GM21526 (cell line): ENCODE results near the gene LCN12.

ENCODE experiments used
- ATAC-seq: cut with Tn5 transposase; IDR thresholded peaks from one replicate; pipeline ENCODE4 v1.9.1; 2021; ENCODE audit warnings: moderate library complexity; ENCODE audit not compliant: unreplicated experiment, low FRiP score

The LCN12 gene

DNA sequence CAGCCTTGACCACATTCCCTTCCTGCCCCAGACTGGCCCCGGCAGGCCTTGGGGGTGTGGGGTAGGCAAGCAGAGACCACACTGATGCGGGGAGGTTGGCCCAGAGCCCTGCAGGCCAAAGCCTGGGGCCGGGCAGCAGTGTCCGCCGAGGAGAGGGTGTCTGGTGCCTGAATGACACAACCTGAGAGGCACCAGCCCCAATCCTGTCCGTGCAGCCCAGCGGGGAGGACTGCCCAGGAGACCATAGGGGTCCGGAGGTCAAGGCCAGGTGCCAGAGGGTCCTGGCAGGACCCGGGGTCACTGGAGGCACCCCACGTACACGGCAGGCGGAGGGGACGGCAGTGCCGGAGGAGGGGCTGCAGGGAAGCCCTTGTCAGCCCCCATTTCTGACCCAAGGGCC is 19.7 kb downstream of the LCN12 start:
- no peak for ATAC-seq

DNA sequence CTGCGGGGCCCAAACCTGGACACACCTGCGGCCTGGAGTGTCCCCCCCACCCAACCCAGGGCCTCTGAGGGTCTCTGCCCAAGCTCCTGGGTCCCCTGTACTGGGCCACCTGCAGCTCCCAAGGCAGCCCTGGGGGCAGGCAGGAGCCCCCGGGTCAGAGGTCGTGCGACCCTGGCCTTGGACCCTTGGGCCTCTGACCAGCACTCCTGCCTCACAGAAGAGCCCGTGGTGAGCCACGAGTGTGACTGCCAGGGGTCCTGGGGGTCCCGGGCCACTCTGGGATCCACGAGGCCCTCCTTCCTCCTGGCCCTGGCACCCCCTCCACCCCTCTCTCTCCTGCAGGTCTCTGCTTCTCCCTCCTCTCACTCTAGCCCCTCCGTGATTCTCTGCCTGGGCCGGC is 20.3 kb downstream of the LCN12 start:
- no peak for ATAC-seq

DNA sequence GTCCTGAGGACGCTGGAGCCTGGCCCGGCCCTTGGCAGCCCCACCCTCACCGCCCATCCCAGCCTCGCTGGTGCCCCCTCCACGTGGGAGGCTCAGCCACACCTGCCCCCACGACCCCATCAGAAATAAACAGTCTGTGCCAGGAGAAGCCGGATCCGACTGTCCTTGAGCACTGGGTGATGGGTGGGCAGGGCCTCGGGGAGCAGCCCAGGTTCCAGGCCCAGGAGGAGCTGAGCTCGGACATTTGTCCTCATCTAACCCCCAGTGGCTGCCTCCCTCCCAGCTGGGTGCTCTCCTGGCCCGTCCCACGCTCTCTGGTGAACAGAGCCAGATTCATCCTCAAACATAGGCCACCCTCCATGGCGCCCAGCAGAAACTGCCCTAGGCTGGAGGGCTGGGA is 20.7 kb downstream of the LCN12 start:
- no peak for ATAC-seq

DNA sequence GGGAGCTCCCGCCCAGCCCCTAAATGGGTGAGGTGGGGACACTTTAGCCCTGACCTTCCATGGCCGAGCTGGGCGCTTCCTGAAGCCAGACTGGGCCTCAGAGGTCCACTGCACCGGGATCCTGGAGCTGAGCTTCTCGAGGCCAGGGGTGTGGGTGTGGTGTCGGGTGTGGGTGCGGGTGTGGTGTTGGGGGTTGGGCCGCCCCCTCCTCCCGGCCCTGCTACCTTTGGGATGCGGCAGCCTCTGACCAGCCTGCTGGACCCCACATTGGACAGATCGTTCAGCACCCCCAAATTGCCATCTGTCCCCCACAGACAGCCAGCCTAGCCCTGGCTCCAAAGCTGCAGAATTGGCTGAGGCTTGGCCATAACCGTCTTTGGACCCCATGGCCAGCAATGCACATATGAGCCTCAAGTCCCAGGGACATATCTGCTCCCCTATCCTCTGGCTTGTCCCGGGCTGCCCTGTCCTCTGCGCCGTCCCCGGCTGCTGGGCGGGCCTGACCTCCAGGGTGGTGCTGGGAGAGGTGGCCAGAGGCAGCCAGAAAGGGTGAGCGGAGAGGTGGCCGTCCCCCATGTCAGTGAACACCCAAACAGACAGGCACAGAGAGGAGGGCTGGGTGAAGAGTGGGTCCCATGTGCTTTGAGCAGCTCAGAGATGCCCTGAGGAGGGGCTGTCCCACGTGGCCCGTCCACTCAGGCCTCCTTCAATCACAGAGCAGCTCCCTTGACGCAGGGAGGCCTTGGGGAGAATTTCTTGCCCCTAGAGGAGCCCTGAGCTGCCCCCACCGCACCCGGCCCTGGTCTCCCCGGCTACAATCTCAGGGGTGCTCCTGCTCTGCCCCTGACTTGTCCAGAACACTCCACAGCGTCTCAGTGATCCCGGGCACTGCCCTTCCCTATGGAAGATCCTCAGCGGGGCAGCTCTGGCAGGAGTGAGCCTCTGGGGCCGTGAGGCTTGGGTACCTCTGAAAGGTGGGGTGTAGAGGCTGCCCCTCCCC is 21.8 kb downstream of the LCN12 start:
- ATAC-seq = no peak

DNA sequence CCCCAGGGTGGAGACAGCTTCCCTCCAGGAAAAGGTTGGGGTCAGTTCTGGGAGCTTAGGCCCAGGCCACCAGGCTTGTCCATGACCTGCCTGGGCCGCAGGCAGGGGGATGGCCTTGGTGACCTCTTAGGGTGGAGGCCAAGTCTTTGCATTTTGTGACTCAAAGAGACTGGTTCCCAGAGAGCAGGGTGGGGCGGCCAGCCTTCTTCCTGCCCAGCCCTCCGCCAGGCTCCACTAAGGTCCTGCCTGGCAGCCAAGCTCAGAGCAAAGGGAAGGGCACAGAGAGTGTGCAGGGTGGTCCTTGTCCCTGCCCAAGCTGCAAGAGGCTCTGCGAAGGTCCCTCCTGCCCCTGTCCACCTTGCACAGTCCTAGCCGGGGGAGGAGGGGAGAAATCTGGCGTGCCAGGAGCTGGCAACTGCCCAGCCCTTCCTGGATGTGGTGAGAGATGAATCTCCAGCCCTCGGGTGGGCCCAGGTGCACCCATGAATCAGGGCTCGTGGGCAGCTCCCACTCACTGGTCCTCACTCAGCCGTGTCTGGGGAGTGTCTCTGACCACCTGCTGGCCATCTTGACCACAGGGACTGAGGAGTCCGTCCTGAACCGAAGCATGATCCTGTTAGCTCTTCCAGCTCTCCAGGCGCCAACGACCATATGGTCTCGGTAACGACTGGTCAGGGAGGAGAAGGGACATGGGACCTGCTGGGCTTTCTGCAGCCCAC is 22.9 kb downstream of the LCN12 start:
- ATAC-seq = no peak

DNA sequence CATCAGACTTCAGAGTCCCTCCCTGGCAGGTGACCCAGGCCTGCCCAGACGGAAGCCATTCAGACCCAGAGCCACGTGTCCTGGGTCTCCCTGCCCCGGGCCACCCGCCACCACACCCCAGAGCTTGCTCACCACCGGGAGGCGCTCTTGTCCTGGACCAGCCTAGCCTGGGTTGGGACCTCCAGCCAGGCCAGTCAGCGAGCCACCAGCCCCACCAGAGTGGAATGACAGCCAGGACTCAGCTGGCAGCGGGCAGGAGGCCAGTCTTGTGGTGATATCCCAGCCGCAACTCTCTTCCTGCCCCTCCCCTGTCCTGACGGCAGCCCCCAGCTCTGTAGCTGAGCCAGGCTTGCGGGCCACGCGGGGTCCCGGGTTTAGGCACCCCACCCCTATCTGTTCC is 23.6 kb downstream of the LCN12 start:
- no peak for ATAC-seq

DNA sequence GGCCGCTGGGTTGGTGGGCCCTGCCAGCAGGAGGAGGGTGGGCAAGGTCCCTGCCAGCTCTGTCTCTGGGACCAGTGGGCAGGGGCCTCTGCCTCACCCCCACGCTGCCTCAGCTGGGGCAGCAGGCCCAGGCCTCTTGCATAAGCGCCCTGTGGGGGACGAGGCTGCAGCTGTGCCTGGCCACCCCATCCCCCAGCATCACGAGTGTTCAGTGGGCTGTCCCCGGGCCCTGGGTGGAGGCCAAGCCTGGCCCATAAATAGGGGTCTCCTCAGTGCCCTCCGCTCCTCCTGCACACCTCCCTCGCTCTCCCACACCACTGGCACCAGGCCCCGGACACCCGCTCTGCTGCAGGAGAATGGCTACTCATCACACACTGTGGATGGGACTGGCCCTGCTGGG is 25.1 kb downstream of the LCN12 start, which contains the start of gene PTGDS:
Gene PTGDS (plus strand): TSS at position 282 of the 400 bp plus-strand sequence. CDS start 75 bp downstream, at position 357.
- no peak for ATAC-seq

DNA sequence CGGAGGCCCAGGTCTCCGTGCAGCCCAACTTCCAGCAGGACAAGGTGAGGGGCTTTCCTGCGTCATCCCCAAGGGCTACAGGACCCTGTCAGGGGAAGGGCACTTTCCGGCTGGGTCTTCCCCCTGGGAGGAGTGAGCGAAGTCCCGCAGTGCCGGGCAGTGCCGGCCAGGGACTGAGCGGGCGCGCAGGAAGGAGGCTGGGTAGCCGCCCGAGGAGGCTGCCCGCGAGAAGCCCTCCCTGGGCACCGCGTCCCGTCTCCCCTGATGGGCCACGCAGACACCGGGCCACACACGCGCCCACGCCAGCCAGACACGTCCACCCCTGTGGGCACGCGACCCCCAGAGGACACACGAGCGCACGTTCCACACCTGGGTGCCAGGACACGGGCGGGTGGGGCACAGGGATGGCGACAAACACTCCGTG is 25.6 kb downstream of the LCN12 start:
- no peak for ATAC-seq

DNA sequence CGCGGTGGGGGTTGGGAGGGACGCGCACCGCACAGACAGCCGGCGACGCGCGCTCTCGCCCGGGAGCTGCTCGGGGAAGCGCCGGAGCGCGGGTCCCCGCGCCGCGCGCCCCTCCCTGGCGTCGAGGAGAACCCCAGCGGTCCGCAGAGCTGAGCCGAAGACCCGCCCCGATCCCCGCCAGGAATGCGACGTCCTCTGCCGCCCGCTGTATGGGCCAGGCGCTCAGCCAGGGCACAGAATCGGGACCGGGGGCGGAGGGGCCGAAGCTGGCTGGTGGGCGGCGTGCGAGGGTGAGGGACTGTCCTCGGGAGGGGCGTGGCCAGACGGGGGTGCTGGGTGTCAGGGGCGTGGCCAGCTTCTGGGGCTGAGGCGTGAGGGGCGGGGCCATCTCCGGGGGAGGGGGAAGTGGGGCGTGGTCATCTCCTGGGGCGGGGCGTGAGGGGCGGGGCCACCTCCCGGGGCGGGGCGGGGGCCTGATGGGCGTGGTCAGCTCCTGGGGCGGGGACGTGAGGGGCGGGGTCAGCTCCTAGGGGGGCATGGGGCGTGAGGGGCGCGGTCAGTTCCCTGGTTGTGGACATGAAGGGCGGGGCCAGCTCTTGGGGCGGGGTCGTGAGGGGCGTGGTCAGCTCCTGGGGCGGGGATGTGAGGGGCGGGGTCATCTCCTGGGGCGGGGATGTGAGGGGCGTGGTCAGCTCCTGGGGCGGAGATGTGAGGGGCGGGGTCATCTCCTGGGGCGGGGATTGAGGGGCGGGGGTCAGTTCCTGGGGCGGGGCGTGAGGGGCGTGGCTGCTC is 26.2 kb downstream of the LCN12 start:
- no peak for ATAC-seq

DNA sequence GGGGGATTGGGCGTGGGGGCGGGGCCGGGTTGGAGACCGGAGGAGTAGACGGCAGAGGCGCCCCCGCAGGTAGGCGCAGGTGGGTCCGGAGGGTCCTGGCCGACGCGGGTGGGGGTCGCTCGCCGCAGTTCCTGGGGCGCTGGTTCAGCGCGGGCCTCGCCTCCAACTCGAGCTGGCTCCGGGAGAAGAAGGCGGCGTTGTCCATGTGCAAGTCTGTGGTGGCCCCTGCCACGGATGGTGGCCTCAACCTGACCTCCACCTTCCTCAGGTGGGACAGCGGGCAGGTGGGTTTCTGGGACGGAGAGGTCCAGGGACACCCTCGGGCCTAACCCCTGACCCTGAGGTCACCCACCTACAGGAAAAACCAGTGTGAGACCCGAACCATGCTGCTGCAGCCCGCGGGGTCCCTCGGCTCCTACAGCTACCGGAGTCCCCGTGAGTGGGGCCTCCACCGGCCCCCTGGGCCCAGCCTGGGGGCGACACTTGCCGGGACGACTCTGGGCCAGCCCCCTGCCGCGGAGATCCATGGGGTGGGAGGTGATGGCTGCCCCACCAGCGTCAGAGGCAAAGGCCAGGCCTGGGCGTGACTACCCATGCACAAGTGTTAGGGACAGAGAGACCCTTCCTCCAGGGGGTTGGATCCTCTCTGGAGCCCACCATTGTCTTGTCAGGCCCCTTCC is 26.9 kb downstream of the LCN12 start:
- ATAC-seq = no peak

DNA sequence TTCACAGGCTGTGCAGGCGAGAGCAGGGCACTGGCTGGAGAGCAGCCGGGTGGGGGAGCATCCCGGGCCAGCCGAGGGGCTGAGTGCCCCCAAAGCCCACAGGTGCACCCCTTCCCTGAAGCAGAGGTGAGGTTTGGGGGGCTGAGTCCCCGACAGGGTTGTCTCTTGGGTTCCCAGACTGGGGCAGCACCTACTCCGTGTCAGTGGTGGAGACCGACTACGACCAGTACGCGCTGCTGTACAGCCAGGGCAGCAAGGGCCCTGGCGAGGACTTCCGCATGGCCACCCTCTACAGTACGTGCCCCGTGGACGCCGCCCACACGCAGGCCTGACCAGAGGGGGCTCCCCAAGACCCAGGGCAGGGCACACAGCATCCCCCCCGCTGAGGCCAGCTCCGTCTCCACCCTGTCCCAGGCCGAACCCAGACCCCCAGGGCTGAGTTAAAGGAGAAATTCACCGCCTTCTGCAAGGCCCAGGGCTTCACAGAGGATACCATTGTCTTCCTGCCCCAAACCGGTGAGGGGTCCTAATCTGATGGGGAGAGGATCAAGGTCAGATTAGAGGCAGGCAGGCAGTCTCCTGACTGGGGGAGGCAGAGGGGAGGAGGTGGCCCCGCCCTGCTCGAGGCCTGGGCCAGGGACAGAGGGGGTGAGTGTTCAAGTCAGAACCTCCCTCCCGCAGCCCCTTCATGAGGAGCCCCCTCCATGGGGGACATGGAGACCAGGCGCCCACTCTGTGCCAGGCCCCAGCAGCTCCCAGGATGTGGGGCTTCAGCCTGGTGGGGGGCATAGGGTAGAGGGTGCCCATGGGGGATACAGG is 27.9 kb downstream of the LCN12 start:
- no peak for ATAC-seq

DNA sequence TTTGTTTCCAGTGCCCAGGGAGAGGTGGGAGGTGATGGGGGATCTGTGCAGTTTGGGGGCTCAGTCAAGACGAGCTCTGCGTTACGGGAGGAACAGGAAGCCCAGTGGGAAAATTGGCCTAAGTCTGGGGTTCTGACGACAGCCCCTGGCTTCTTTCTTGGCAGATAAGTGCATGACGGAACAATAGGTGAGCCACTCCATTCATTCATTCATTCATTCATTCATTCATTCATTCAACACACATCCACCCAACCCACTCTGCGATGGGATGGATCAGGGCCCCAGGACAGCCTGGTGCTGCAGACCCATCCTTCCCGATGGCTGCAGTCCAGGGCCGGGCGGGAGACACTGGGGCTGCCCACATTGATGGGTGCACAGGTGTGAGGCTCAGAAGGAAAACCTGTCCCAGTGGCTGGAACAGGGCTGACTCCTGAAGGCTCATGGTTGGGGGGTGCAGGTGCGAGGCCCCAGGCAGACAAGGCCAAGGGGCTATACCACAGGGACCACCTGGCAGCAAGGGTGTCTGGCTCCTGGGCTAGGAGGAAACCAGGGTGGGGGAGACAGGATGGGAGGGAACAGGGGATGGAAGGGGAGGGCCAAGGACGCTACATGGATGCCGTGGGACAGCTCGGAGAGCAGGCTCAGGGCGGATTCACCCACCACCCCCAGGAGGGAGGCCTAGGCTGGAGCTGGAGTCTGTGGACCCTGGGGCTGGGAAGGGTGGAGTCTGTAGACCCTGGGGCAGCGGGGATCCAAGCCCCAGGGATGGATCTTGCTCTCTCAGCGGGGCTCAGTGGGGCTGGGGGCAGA is 28.8 kb downstream of the LCN12 start:
- no peak for ATAC-seq

DNA sequence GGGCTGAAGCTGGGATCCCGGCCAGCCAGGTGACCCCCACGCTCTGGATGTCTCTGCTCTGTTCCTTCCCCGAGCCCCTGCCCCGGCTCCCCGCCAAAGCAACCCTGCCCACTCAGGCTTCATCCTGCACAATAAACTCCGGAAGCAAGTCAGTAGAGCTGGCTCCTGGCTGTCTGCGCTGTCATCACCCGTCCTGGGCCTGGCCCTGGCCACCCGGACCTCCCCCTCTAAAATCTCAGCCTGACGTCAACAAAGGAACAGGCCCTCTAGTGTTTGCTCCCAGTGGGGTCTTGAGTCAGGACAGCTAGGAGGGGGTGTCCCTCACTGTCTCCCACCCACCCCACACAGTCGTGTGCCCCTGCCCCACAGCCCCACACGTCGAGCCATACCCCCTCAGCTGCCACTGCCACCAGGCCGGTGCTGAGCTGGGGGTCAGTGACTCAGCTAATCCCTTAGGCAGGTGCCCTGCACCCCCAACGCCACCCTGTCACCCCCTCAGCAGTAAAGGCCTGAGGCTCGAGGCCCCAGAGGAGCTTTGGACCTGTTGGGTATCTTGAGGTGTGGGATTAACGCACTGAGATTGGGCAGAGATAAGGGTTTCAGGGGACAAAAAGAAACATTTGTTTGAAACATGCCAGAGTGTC is 29.6 kb downstream of the LCN12 start:
- ATAC-seq = no peak

DNA sequence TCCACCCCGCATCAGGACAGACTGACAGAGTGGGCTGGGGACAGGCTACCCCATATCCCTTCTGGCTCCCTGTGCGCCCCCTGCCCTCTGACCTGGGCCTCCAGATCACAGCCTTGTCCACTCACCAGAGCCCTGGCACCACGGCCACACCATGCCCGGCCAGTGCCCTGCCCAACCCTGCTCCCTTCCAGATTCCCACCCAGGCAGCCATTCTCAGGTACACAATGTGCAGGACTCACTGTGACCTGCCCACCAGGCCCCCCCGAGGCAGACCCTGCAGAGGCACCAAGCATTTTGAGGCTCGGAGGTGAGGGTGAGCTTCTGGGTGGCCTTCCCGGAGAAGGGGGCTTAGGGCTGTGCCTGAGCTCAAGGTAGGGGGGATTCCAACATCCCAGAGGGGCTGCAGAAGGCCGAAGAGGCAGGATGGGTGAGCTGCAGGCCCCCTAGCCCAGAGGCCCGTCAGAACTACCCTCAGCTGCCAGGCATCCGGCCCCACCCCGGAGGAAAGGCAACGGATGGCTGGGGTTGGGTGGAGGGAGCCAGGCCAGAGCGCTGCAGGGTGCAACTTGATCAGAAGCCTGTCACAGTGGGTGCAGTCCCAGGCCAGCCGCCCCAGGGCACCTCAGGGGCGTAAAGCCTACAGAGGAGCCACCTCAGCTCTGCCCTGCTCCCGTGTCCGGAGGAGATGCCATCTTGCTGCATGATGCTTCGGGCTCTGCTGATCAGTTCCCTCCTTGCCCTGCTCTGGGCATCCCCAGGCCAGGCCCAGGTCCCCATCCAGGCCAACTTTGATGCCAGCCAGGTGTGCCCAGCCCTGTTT is 30.4 kb downstream of the LCN12 start, which contains the start of gene LCNL1:
Gene LCNL1 (plus strand): TSS at position 762 of the 820 bp plus-strand sequence. CDS start 594 bp downstream, outside the sequence.
- ATAC-seq = no peak

DNA sequence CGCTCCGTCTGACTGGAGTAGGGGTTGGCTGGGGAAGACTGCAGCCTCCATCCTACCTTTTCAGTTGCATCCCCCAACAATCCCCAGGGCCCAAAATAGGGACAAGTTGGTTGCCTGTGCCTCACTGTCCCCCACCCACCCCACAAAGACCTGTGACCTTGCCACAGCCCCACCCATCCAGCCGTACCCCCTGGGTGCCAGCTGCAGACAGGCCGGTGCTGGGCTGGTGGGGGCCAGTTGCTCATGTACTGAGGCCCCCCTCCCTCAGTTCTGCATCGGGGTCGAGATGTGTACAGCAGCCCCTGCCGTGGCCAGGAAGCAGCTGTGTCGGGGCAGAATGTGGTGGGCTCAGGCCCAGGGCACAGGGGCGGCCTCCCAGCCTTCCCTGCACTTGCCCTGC is 31.1 kb downstream of the LCN12 start:
- ATAC-seq = no peak

DNA sequence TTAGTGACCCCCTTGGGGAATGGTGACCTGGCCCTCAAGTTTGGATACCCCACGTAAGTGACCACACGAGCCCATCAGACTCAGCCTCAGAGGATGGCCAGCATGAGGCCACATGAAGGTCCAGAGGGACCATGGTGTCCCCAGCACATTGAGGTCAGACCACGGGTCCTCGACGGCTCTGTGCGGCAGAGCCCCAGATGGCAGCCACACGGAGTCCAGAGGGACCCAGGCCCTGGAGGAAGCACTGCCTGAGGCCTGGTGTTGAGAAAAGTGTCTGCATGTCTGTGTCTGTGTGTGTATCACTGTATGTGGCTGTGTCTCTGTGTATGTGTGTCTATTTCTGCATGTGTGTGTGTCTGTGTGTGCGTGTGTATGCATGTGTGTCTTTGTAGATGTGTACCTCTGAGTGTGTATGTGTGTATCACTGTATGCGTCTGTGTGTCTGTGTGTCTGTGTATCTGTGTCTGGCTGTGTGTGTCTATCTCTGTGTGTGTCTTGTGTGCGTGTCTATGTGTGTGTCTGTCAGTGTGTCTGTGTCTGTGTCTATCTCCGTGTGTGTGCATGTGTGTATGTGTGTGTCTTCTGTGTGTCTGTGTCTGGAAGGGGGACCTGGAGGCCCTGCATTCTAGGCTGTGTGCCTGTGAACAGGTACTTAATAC is 31.7 kb downstream of the LCN12 start:
- no peak for ATAC-seq
